Activated CD4-positive, alpha-beta T cell treated with anti-CD3 and anti-CD28 coated beads for 4 hours (primary cell): ENCODE results near the gene MAP2K5.
"Not testable (repeated sequence)": the region's sequence is repeated elsewhere in the genome, so short reads cannot be mapped to it uniquely, and the experiment has no call there.

Experiments
- DNase-seq, 2 donors: peaks; one replicate each; pipeline ENCODE4 v3.0.0-alpha.2; 2020

The MAP2K5 gene

GRCh38 chr15:67605871-67606270 lies 63.4 kb downstream of the MAP2K5 start:
- no peak for DNase-seq

- no peak for DNase-seq
Measured at GRCh38 chr15:67606742-67607141, 64.2 kb downstream of the MAP2K5 start.

DNA sequence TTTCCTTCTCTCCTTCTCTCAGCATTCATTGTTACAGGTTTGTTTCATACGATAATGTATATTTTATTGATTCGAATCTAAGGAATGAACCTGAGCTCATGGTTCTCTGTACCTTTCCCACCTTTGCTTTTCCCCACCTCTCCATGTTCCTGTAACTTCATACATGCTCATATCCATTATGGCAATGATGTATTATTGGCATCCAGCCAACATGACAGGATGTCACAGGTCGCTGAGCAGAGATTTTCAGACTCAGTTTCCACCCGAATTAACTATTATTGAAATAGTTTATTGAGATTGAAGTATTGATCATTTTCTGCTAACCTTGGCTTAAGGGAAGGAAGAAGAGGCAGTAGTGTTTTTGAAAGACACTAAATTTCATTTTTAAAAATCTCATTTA lies 64.8 kb downstream of the MAP2K5 start:
- no peak for DNase-seq

DNA sequence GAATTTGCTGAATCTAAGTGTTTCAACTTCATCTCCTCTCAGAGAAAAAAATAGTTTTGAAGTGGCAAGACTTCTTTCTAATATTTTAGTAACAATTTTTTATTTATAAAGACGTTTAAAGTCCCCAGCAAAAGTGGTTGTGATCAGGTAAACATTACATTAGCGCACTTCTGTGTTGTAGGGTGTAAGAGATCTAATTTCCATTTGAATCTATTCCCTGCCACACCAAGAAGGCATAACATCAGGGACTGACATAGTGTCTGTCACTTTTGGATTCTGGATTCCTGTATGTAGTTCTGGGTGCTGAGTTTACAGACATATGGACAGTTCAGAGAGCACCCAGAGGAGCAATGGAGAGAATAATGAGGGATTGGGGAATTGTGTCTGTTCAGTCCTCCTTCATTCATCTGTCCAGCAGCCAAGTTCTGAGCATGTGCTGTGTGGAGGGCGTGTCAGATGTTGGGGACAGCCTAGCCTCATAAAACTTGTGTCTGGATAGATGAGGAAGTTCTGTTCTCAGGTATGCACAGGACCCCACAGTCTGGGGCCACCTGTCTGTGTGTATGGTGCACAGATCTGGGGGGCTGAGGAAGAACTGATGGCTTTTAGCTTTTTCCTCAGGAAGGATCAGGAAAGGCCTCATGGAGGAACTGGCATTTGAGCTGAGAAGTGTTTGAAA lies 65.6 kb downstream of the MAP2K5 start:
- no peak for DNase-seq

DNA sequence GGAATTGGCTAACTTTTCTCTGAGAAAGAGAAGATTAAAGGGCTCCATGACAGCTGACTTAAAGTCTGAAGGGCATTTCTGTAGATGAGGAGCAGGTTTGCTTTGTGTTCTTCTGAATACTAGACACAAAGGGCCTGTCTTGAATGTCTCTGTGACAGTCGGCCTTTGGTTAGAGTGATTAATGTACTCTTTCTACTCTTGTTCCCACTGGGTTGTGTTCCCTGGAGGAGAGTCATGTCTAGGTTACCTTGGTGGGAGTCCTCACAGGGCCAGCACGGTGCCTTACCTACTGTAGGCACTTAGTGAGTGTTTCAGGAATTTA lies 66.1 kb downstream of the MAP2K5 start:
- no peak for DNase-seq

- no peak for DNase-seq
Measured at GRCh38 chr15:67611370-67612369, 69.2 kb downstream of the MAP2K5 start.

GRCh38 chr15:67613211-67613610 lies 70.7 kb downstream of the MAP2K5 start:
- no peak for DNase-seq

- DNase-seq, result no peak
Measured at GRCh38 chr15:67613708-67614107, 71.2 kb downstream of the MAP2K5 start.

GRCh38 chr15:67615131-67615534 lies 72.6 kb downstream of the MAP2K5 start:
- not testable (repeated sequence) for DNase-seq

DNA sequence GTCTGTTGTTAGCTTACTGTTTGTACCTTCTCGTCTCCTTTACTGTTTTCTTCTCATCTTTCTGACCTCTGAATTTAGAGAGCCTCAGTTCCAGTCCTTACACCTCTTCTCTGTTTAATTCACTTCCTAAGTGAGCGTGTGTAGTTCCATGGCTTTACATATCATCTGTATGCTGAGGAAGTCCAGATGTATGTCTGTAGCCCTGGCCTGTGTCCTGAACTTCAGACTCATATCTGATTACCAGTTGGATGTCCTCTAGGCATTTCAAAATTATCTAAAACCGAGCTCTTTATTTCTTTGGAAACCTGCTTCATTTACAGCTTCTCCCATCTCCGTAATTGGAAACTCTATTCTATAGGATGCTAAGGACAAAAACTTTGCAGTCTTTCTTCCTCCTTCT lies 75.8 kb downstream of the MAP2K5 start:
- DNase-seq, result no peak

GRCh38 chr15:67622110-67622509 lies 79.6 kb downstream of the MAP2K5 start:
- DNase-seq, result no peak

DNA sequence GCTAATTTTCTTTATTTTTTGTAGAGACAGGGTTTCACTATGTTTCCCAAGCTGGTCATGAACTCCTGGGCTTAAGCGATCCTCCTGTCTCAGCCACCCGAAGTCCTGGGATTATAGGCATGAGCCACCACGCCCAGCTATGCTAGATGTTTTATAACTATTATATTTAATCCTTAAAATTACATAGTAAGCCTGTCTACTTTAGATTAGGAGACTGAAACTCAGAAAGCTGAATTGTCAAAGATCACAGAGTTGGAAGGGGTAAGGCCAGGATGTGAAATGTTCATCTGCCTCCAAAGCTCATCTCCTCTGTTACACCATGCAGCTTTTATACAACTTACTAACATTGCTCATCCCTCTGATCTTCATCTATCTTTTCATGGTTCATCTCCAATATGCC lies 89.8 kb downstream of the MAP2K5 start:
- DNase-seq, result no peak

DNA sequence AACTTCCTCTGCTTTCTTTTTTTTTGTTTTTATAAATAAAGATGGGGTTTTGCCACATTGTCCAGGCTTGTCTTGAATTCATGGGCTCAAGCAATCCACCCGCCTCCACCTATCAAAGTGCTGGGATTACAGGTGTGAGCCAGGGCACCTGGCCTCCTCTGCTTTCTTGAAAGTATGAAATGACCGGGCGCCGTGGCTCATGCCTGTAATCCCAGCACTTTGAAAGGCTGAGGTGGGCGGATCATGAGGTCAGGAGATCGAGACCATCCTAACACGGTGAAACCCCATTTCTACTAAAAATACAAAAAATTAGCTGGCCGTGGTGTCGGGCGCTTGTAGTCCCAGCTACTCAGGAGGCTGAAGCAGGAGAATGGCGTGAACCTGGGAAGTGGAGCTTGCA lies 93.4 kb downstream of the MAP2K5 start:
- DNase-seq, result not testable (repeated sequence)

DNA sequence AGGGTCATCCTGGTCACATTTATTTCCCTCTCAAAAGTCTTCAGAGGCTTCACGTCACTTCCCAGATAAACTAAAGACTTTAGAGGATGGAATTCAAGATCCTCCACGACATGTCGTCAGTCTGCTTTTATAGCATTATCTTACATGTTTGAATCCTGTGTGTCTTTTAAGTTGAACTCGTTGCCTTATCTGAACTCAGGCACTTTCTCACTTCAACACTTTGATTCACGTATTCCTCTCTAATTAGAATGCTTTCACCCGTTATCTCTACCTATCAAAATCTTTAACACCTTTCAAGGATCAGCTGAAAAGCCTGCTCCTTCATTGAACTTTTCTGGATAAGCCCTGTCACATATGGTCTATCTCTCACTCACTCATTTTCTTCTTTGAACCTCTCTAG lies 97.1 kb downstream of the MAP2K5 start:
- no peak for DNase-seq

DNA sequence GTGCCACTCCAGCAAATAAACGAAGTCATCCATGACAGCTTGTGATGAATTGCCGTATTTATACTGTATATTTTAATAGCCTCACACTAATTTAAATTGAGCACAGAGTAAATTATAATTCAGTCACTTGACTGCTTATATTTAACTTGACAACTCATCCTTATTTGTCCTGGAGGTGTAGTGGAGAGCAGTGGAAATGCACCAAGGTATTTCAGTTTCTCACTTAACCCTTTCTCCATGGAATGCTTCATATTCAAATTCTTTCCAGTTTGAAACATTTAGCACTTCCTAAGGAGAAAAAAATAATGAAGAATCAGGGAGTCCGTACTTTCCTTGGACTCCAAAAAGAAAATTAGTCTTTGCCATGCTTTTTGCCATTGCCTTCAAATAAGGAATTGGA lies 99.0 kb downstream of the MAP2K5 start:
- DNase-seq, result no peak

GRCh38 chr15:67646847-67647246 lies 104.3 kb downstream of the MAP2K5 start:
- no peak for DNase-seq

DNA sequence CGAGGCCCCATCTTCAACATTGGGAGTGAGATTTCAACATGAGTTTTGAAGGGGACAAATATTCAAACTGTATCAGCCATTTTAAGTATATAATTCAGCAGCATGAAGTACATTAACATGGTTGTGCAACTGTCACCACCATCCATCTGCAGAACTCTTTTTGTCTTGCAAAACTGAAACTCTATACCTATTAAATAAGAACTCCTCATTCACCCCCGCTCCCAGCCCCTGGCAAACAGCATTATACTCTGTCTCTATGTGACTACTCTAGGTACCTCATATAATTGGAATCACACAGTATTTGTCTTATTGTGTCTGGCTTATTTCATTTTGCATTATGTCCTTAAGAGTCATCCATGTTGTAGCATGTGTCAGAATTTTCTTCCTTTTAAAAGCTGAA lies 110.1 kb downstream of the MAP2K5 start:
- no peak for DNase-seq

DNA sequence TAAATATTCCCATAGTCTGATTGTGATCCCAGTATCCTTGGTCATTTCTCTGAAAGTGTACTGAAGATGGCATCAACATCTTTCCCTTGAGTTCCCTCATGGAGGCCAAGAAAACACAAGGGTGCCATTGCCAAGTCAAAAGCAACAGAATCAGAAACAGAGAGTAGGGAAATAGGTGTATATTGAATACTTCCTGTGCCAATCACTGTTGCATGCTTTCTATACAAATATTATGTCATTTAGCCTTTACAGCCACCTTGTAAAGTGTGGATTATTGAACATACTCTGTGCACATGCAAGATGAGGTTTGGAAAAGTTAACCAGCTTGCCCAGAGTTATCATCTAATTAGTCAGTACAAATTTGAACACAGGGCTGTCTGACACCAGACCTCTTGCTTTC lies 117.9 kb downstream of the MAP2K5 start:
- no peak for DNase-seq

DNA sequence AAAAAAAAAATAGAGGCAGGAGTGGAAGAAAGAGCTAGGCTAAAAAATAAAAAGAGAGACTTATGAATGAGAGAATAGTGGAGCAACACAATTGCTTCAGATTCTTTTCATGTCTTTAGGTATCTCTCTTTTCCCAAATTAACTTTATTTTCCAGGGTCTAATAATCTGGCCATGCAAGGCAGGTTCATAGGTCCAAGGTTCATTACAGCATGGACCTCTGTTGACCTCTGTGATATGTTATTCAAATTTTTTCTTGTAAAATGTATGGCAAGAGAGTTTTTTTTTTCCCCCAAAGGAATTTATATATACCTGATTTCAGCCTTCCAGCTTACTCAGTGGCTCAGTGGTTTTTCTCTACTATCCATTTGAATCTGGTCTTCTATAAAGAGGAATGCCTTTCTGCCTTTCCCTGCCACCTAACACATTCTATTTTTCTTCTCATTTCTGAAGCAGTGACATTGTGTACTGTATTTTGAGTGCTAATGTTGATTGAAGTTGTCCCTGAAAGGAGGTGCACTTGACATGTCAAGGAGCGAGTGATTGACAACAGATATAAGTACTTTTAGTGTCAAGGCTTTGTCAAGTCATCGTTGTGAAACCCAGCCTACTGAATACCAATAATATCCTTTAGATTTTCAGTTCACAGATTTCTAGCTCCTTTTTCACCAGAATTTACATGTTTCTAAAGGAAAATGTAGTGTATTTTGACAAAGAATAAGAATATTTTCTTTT lies 118.5 kb downstream of the MAP2K5 start:
- DNase-seq, result no peak

- DNase-seq, result no peak
Measured at GRCh38 chr15:67670647-67671305, 128.3 kb downstream of the MAP2K5 start.

GRCh38 chr15:67672834-67673233 lies 130.3 kb downstream of the MAP2K5 start:
- DNase-seq, result not testable (repeated sequence)

GRCh38 chr15:67674983-67675382 lies 132.5 kb downstream of the MAP2K5 start:
- DNase-seq, result no peak

GRCh38 chr15:67678089-67678488 lies 135.6 kb downstream of the MAP2K5 start:
- no peak for DNase-seq
